Naive B cell (primary cell): ENCODE data around the gene SMIM35. TPM values are rescaled to one million over a fixed set of nuclear protein-coding genes. Genes with fewer than 3 reads are reported as not detected.

Source experiments
- ATAC-seq, 2 donors: fragments of 150-1000 bp; cut with Tn5 transposase; 2 replicates each; pipeline ENCODE4 v1.10.0; 2021; ENCODE audit warnings: low read depth in 2 of 2, mild to moderate bottlenecking in 2 of 2, moderate library complexity in 2 of 2
- DNase-seq: peaks from one replicate; pipeline ENCODE4 v3.0.0; 2022
- H3K27ac Mint-ChIP-seq, 6 donors: one replicate each; pipeline ENCODE4 v1.8.0; 2020 to 2022; ENCODE audit warnings: mild to moderate bottlenecking in 6 of 6, mixed read lengths in 6 of 6, moderate library complexity in 5 of 6, inconsistent platforms in 2 of 6
- H3K27me3 Mint-ChIP-seq, 3 donors: one replicate each; pipeline ENCODE4 v1.8.0; 2021 to 2022; ENCODE audit warnings: mixed read lengths in 3 of 3, mild to moderate bottlenecking in 1 of 3
- H3K36me3 Mint-ChIP-seq, 2 donors: one replicate each; pipeline ENCODE4 v1.8.0; 2020 to 2022; ENCODE audit warnings: mixed read lengths in 2 of 2, inconsistent platforms in 1 of 2, mild to moderate bottlenecking in 1 of 2
- H3K4me1 Mint-ChIP-seq, 3 donors: one replicate each; pipeline ENCODE4 v1.8.0; 2020 to 2022; ENCODE audit warnings: mixed read lengths in 3 of 3, inconsistent platforms in 1 of 3, mild to moderate bottlenecking in 1 of 3, moderate library complexity in 1 of 3
- H3K4me3 Mint-ChIP-seq, 8 donors: one replicate each; pipeline ENCODE4 v1.8.0; 2020 to 2022; ENCODE audit warnings: mild to moderate bottlenecking in 8 of 8, mixed read lengths in 8 of 8, moderate library complexity in 8 of 8, inconsistent platforms in 2 of 8
- H3K9me3 Mint-ChIP-seq, 7 donors: one replicate each; pipeline ENCODE4 v1.8.0; 2020 to 2022; ENCODE audit warnings: mixed read lengths in 7 of 7, mild to moderate bottlenecking in 5 of 7, inconsistent platforms in 2 of 7, moderate library complexity in 1 of 7
- polyA plus RNA-seq, 6 donors: library from polyadenylated mRNA; unstranded; fragments of 300-500 nt; fragmentation: Illumina TruSeq; gene quantifications; one replicate each; pipeline ENCODE4 v1.2.3, GENCODE V29; 2021; ENCODE audit warnings: low read depth in 6 of 6

The SMIM35 gene
- polyA plus RNA-seq, 6 donors from 2014 or later = 0.77 to 3.4 (median 1.1) TPM

GRCh38 chr11:118102721-118103261, 16.0 kb upstream of the SMIM35 start:
- Mint-ChIP-seq H3K9me3 (no peaks in the 10 kb centered on the region), H3K4me3 (no peak overlapping the region), H3K36me3 (no peaks in the 10 kb centered on the region), H3K4me1 (no peaks in the 10 kb centered on the region), H3K27me3 (peaks cover 4 to 13% (median 5%) of the 10 kb centered on the region in 3 donors), H3K27ac (no peak overlapping the region)
- DNase-seq (no peak), ATAC-seq (no peak)

GRCh38 chr11:118100691-118101232, 14.0 kb upstream of the SMIM35 start:
- H3K4me3 Mint-ChIP-seq = no peak overlapping the region

GRCh38 chr11:118099838-118100556, 13.2 kb upstream of the SMIM35 start:
- no peak overlapping the region for H3K27ac Mint-ChIP-seq

More at GRCh38 chr11:118100691-118101232, 14.0 kb upstream of the SMIM35 start:
- Mint-ChIP-seq H3K4me1 (no peaks in the 10 kb centered on the region), H3K27ac (no peak overlapping the region), H3K27me3 (peaks cover 12 to 13% (median 12%) of the 10 kb centered on the region in 3 donors), H3K36me3 (no peaks in the 10 kb centered on the region), H3K9me3 (no peaks in the 10 kb centered on the region)
- DNase-seq (no peak), ATAC-seq (no peak)

GRCh38 chr11:118098996-118099837, 12.5 kb upstream of the SMIM35 start:
- ATAC-seq (no peak), DNase-seq (no peak)
- Mint-ChIP-seq H3K36me3 (no peaks in the 10 kb centered on the region), H3K4me1 (no peaks in the 10 kb centered on the region), H3K27me3 (peaks cover 12 to 16% (median 13%) of the 10 kb centered on the region in 3 donors), H3K27ac (peak overlapping the region in 2 of 6 donors; percentile 8 to 80), H3K4me3 (no peak overlapping the region), H3K9me3 (no peaks in the 10 kb centered on the region)

More at GRCh38 chr11:118099838-118100556, 13.2 kb upstream of the SMIM35 start:
- Mint-ChIP-seq H3K4me1 (no peaks in the 10 kb centered on the region), H3K36me3 (no peaks in the 10 kb centered on the region), H3K27me3 (peaks cover 12 to 16% (median 13%) of the 10 kb centered on the region in 3 donors), H3K4me3 (no peak overlapping the region), H3K9me3 (no peaks in the 10 kb centered on the region)
- ATAC-seq (no peak), DNase-seq (no peak)

GRCh38 chr11:118095967-118096367, 9.2 kb upstream of the SMIM35 start:
- Mint-ChIP-seq H3K4me1 (no peaks in the 10 kb centered on the region), H3K27ac (no peak overlapping the region), H3K27me3 (peaks cover 12 to 17% (median 13%) of the 10 kb centered on the region in 3 donors), H3K9me3 (no peaks in the 10 kb centered on the region), H3K36me3 (no peaks in the 10 kb centered on the region), H3K4me3 (no peak overlapping the region)
- DNase-seq = no peak
- no peak for ATAC-seq

- Mint-ChIP-seq H3K27ac (peak overlapping the region in 1 of 6 donors; percentile 82), H3K36me3 (no peaks in the 10 kb centered on the region), H3K9me3 (no peaks in the 10 kb centered on the region), H3K4me1 (no peaks in the 10 kb centered on the region), H3K4me3 (no peak overlapping the region), H3K27me3 (peaks cover 12 to 18% (median 13%) of the 10 kb centered on the region in 3 donors)
- DNase-seq (no peak), ATAC-seq (no peak)
Observed at GRCh38 chr11:118095493-118095892, 8.7 kb upstream of the SMIM35 start.

- Mint-ChIP-seq H3K4me1 (peaks cover 9 to 13% (median 11%) of the 10 kb centered on the region in 3 donors), H3K27ac (no peak overlapping the region), H3K27me3 (peaks cover 8 to 12% (median 12%) of the 10 kb centered on the region in 3 donors), H3K4me3 (no peak overlapping the region), H3K36me3 (no peaks in the 10 kb centered on the region), H3K9me3 (peaks cover 0 to 5% (median 3%) of the 10 kb centered on the region in 7 donors)
- no peak for DNase-seq
- ATAC-seq = no peak
Observed at GRCh38 chr11:118092907-118093571, 6.3 kb upstream of the SMIM35 start.

GRCh38 chr11:118091690-118092089, 4.9 kb upstream of the SMIM35 start:
- DNase-seq = no peak
- Mint-ChIP-seq H3K9me3 (peaks cover 0 to 14% (median 8%) of the 10 kb centered on the region in 7 donors), H3K36me3 (peaks cover 0 to 8% of the 10 kb centered on the region in 2 donors), H3K27me3 (peaks cover 4 to 10% (median 5%) of the 10 kb centered on the region in 3 donors), H3K4me3 (no peak overlapping the region), H3K27ac (peak overlapping the region in 2 of 6 donors; percentile 17 to 33), H3K4me1 (peaks cover 9 to 17% (median 13%) of the 10 kb centered on the region in 3 donors)
- no peak for ATAC-seq

- peaks cover 0 to 14% (median 8%) of the 10 kb centered on the region in 7 donors for H3K9me3 Mint-ChIP-seq
- H3K36me3 Mint-ChIP-seq = peaks cover 0 to 8% of the 10 kb centered on the region in 2 donors
- H3K4me3 Mint-ChIP-seq = no peak overlapping the region
- H3K27ac Mint-ChIP-seq = peak overlapping the region in 1 of 6 donors; percentile 25
- H3K27me3 Mint-ChIP-seq = peaks cover 0 to 6% (median 4%) of the 10 kb centered on the region in 3 donors
- ATAC-seq (no peak), DNase-seq (no peak)
- H3K4me1 Mint-ChIP-seq = peaks cover 9 to 19% (median 13%) of the 10 kb centered on the region in 3 donors
Observed at GRCh38 chr11:118090545-118091162, 3.9 kb upstream of the SMIM35 start.

- Mint-ChIP-seq H3K36me3 (peaks cover 0 to 8% of the 10 kb centered on the region in 2 donors), H3K27me3 (peaks cover 0 to 6% (median 0%) of the 10 kb centered on the region in 3 donors), H3K4me3 (peak overlapping the region in 3 of 8 donors; percentile 29 to 71 (median 67)), H3K27ac (peak overlapping the region in 1 of 6 donors; percentile 49), H3K9me3 (peaks cover 0 to 14% (median 8%) of the 10 kb centered on the region in 7 donors), H3K4me1 (peaks cover 14 to 26% (median 19%) of the 10 kb centered on the region in 3 donors)
- peak; percentile 16 for DNase-seq
- ATAC-seq = peak; percentile 92 to 95
Observed at GRCh38 chr11:118088531-118088930, 1.8 kb upstream of the SMIM35 start.

GRCh38 chr11:118087931-118088330, 1.2 kb upstream of the SMIM35 start:
- H3K9me3 Mint-ChIP-seq = peaks cover 0 to 14% (median 8%) of the 10 kb centered on the region in 7 donors
- H3K27ac Mint-ChIP-seq = peak overlapping the region in 1 of 6 donors; percentile 65
- ATAC-seq = no peak
- no peak for DNase-seq
- peaks cover 0 to 10% (median 4%) of the 10 kb centered on the region in 3 donors for H3K27me3 Mint-ChIP-seq
- peaks cover 14 to 29% (median 19%) of the 10 kb centered on the region in 3 donors for H3K4me1 Mint-ChIP-seq
- peak overlapping the region in 2 of 8 donors; percentile 18 to 39 for H3K4me3 Mint-ChIP-seq
- H3K36me3 Mint-ChIP-seq = peaks cover 0 to 8% of the 10 kb centered on the region in 2 donors

GRCh38 chr11:118084656-118085055, 2.1 kb downstream of the SMIM35 start:
- peaks cover 0 to 14% (median 8%) of the 10 kb centered on the region in 7 donors for H3K9me3 Mint-ChIP-seq
- no peak for ATAC-seq
- DNase-seq = no peak
- H3K27ac Mint-ChIP-seq = no peak overlapping the region
- H3K4me1 Mint-ChIP-seq = peaks cover 14 to 29% (median 19%) of the 10 kb centered on the region in 3 donors
- H3K27me3 Mint-ChIP-seq = peaks cover 18 to 28% (median 18%) of the 10 kb centered on the region in 3 donors
- no peak overlapping the region for H3K4me3 Mint-ChIP-seq
- peaks cover 0 to 8% of the 10 kb centered on the region in 2 donors for H3K36me3 Mint-ChIP-seq
